ENCODE results near the gene AASDH.

GRCh38 chr4:56318555-56318954 lies 68.7 kb downstream of the AASDH start:
- TF ChIP-seq CTCF (IDR thresholded peaks at IDR 0.05) = no peak
- TF ChIP-seq POLR2A (IDR thresholded peaks at IDR 0.05) = no peak
- no peak for TF ChIP-seq POLR2AphosphoS5 (IDR thresholded peaks at IDR 0.05)
- no peak for TF ChIP-seq EP300 (IDR thresholded peaks at IDR 0.05)

Data from stomach (tissue), 4 donors.